GM19372 (cell line): ENCODE measurements around the gene BSCL2.
"Not testable (repeated sequence)": the region's sequence is repeated elsewhere in the genome, so short reads cannot be mapped to it uniquely, and the experiment has no call there.

ENCODE experiments used
- ATAC-seq: cut with Tn5 transposase; IDR thresholded peaks from one replicate; pipeline ENCODE4 v1.9.1; 2021; ENCODE audit warnings: mild to moderate bottlenecking, low read depth, moderate library complexity; ENCODE audit not compliant: unreplicated experiment

The BSCL2 gene

DNA sequence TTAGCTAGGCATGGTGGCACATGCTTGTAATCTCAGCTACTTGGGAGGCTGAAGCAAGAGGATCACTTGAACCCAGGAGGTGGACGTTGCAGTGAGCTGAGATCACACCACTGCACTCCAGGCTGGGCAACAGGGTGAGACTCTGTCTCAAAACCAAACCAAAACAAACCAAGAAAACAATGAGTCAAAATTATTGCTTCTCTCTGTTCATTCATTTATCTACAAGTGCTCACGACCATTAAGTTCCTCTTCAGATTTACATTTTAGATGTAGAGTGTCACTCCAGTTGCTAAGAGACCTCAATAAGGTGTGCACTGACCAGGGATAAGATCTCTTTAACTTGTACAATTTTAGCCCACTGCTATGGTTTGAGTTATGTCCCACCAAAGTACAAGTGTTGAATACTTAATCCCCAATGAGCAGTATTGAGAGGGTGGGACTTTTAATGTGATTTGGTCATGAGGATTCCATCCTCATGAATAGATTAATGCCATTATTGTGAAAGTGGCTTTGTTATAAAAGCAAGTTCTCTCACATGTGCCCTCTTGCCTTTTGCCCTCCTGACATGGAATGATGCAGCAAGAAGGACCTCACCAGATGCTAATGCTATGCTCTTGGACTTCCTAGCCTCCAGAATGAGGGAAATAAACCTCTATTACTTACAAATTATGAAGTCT, 12.2 kb upstream of the BSCL2 start:
- no peak for ATAC-seq

DNA sequence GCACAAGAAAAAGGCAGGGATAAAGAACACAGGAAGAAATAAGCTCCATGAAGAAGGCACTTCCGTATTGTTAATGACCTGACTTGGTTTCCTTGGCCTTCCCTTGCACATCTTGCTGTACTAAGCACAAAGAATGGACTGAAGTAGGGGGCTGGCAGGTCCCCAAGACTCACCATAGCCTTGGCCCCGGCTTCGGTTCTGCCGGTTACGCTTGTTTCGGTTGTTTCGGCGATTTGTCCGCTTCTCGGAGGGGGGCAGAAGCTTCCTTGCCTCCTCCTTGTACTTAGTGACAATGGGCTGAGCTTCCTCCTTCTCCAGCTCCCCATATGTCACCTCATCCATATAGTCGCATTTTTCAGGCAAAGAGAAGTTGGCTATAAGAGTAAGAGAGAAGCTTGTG, 9.6 kb upstream of the BSCL2 start:
- ATAC-seq = no peak

DNA sequence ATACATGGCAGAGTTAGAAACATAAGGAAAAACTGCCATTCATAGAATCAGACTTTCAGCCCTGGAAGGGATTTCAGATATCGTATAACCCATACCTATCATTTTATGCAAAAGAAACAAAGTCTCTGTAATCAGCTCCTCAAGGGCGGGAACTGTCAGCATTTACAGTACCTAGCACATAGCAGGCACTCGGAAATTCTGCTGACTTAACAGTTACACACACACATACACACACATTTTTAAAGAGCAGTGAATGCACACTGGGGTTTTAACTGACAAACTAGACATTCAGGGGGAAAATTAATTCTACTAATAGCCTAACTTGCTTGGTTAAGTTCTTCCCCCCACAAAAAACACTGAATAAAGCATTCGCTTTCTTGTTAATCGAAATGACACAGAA, 9.0 kb upstream of the BSCL2 start:
- ATAC-seq = no peak

DNA sequence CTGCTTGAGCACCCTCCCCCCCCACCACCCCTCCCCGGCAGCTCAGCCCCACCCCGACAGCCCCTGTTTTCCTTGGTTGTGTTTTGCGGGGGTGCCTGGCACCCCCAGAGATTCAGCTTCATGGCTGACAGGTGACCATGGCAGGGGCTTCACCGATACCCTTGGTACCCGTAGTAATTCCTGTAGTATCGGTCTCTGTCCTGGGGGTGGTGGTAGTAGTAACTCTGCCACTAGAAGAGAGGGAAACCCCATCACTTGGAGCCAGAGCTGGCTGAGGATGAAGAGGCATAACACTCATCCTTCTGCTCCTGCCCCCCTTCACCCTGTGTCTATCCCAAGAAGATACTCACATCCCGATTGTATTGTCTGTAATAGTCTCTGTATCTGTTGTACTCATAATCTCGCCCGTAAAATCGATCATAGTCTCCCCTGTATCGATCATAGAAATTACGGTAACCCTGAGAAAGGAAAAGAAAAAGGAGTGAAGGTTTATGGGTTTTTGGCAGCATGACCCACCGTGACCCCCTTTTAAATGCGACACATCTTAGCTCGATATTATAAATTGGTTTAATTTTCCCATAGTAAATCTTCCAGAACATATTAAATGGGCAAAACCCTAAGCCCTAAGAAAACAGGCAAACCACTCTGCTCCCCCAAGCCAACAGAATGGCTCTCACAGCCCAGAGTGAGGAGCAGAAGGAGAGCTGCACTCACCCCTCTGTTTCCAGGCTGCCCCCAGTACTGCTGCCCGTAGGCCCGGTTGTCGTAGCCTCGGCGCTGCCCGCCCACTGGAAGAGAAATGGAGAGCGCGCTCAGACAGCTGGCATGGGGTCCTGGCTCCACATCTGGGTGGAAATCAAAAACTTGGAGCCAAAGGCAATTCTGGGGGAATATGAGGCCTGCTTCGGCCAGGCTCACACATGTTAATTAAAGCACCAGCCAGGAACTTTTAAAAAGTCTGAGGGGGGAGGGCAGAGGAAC, 8.2 kb upstream of the BSCL2 start:
- no peak for ATAC-seq

DNA sequence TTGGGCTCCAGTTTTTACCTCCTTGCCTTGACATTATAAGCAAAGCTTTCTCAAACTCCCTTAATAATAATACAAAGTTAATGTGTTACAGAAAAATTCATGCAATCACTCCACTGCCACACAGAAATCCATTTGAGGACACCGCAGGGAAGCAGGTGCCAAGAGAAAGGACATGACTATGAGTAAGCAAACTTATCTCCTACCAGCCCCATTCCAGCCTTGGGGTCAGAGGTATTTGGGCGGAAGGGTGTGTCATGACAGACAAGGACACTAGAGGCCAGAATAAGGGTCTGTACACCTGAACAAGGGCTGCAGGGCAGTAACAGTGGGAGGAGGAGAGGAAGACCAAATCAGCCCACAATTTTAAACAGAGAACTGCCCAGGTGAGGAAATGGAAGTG, 6.1 kb upstream of the BSCL2 start:
- ATAC-seq = no peak

DNA sequence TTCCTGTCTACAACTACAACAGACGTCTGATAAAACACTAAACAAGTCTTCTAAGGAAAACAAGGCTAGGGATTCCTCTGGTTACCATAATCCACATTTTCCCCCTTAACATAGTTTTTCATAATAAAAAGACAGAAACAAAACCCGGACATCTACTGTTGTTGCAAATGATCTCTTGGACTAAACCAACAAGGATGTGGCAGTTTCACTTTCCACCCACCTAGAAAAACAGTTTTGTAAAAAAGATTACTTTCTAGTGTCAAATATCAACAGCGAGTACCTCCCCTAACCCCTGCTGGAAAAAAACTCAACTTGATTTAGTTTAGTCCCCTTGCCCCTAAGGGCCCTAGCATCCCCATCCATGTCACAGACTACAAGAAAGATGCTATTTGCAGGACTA, 5.6 kb upstream of the BSCL2 start:
- ATAC-seq = no peak

DNA sequence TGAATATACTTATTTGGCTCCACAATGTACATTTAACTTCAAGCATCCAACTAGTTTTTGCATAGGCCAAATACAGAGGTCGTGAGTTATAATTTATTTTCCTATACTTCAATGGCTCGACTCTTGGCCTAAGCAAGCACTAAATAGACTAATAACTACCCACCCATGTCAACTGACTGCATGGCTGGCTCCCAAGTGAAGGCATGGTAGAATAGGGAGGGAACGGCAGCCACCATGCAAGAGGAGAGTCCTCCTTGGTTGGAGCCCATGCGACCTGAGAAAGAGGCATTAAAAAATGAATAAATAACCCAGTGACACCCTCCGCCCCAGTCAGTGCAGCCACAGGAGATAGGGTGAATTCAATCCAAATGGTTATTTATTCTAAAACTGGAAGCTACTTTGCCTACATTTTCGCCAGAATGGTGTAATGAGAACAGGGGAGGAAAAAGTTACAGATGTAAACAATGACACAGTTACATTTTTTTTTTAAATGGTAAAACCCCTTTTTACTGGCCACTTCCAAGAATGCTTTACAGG, 5.1 kb upstream of the BSCL2 start:
- ATAC-seq = no peak

DNA sequence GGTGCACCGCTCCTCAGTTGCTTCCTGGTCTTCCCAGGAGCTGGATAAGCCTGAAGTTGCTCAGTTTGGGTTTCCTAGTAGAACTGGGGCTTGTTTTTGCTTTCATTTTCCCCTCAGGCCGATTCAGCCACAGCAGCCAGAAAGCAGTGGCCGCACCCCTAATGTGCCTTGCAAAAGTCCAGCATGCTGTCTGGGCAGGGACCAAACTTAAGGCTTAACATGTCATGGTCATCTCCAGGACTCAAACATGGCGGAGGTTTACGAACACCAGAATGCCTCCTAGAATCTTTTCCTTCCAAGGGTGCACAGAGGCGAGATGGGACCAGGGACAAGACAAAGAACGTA, 2.7 kb upstream of the BSCL2 start:
- ATAC-seq = no peak

DNA sequence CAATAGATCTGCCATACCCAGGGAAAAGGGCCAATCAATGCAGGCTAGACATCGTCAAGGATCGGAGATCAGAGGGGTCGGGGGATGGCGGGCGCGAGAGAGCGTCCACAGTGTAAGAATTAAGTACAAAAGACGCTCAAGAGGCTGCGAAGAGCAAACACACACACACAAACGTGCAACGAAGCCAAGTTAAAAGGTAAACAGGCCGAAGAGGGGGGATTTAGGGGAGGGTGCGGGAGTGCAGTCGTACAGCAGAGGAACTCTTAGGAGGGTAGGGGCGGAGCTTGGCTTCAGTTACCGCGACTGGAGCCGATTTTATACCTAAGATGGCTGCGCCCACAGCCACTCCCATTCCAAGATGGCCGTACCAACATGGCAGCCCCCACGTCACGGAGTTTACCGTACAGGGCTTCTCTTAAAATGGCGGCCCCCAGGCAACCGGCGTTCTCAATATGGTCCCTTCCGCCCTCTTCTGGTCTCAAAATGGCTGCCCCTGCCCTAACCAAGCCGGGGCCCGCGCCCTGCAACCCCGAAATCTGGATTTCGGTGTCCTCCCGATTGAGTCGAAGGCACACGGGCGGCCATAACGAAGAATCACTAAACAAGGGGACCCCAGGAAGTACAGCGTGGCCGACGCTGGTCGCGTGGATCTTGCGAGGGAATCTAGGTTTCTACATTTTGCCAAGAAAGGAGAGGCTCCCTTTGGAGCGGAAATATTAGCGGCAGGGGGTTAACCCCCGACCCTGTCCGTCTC, 2.2 kb upstream of the BSCL2 start:
- ATAC-seq = peak; percentile 73

DNA sequence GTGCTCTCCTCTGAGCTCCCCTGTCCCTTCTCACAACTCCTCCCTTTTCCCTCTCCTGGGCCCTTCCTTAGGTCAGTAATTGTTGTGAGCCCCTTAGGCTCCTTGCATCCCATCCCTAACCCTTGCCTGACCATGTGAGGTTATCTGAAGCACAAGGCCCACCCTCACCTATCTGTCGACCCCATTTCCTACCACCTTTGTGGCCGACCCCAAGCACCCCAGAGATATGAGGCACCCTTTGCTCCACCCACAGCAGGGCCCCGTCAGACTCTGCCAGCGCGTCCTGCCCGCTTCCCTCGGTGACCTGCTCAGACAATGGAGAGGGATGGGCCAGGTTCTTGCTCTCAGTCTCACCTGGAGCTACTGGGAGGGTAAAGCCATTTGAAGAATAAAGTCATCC, 1.6 kb upstream of the BSCL2 start:
- no peak for ATAC-seq

DNA sequence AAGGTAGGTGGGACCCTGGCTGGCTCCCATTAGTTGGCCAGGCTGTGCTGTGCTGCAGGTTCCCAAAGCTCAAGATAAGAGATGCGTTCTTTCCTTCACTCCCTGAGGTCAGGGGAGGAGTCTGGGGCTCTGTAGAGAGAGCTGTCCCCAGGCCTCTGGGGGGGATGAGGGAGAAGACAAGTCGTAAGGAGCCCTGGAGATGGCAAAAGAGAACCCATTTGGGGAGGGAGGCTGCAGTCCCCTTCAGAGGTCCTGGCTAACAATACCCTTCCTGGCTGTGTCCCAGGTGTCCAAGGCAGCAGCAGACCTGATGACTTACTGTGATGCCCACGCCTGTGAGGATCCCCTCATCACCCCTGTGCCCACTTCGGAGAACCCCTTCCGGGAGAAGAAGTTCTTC, 1.2 kb upstream of the BSCL2 start:
- no peak for ATAC-seq

DNA sequence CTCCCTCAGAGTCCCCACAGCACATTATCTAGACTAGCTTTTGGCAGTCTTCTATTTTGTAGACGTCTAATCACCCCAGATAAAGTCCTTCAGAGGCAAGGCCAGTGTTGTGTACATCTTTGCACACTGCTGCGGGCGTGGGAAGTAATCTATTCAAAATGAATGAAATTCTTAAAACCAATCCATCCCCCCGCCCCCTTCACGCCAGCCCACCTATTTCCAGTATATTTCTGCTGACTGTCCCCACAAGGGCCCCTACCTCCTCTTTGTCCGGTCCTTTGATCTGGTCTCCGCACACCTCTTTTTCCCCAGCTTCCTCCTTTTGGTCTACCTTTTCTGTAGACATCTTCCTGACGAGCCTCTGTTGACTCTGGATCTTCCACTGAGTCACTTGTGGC, 375 bp downstream of the BSCL2 start:
- ATAC-seq = no peak

DNA sequence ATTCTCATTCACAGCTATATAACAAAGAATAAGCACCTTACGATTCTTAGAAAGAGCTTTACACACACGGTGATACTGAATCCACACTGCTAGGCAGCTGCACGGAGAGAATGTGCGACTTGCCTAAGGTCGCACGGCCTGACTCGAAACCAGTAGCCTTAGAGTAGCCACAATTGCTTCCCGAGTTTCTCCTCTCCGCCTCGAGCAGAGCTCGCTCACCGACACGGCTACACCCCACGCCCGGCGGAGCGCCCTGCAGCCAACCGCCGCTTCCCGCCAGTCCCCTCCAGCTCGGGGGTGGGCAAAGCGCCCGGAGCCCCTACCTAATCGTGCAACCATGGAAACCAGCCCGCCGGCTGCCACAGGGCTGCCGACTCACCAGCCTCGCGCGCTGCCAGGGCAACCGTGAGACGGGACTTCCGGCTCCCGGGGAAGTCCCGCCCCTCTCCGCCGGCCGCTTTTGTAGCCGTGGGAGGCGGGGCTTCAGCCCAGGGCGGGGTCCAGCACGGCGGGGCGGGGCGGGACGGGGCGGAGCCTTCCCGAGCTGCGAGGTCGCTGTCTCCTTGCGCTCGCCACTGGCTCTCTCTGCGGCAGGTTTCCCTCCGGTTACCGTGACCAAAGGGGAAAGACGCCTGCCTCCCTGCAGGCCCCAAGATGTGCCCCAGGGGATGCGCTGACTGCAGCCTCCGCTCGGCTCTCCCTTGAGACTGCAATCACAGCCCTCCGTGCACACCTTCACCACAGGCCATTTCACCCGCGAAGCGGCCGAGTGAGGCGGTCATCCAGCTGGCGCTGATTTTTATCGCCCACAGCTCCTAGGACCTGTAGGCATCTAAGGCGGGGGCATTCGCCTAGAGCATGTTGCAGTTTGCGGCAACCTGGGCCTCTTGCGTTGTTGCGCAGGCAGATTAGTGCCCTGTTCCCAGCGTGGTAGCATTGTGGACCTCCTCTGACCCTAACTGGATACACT, 1.1 kb downstream of the BSCL2 start:
- ATAC-seq = no peak

DNA sequence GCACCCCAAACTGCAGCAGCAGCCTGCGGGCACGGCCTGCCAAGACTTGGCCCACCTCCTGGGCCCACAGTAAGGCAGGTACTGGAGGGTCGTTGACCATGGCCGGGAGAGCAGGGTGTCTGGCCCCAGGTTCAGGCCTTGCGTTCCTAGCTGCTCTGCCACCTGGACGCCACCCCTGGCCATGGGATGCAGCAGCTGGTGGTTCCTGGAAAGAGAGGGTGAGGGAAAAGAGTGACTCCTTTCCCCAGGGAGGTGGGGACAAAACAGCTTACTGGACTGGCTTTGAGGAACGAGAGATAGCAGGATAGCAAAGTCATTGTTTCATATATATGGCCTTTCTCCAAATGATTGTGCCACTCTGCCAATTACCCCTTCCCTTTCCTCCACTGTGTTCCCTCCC, 1.8 kb downstream of the BSCL2 start:
- ATAC-seq = no peak

DNA sequence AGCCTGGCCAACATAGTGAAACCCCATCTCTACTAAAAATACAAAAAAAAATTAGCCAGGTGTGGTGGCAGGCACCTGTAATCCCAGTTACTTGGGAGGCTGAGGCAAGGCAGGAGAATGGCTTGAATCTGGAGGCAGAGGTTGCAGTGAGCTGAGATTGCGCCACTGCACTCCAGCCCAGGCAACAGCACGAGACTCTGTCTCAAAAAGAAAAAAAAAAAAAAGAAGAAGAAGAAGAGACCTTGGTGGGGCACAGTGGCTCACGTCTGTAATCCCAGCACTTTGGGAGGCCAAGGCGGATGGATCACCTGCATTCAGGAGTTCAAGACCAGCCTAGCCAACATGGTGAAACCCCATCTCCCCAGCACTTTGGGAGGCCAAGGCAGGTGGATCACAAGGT, 3.3 kb downstream of the BSCL2 start:
- not testable (repeated sequence) for ATAC-seq

DNA sequence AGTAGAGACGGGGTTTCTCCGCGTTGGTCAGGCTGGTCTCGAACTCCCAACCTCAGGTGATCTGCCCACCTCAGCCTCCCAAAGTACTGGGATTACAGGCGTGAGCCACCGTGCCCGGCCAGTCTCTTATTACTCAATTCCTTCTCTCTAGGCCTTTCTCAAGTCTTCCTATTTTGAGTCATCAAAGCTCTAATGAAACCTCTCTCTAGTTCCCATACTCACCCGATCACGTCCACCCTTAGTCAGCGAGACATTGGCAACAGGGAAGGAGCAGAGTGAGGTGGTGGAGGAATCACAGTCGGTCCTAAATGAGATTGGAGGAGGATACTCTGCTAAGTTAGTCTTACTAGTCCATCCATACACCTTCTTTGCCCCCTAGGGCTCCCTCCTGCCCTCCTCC, 5.0 kb downstream of the BSCL2 start:
- ATAC-seq = no peak

DNA sequence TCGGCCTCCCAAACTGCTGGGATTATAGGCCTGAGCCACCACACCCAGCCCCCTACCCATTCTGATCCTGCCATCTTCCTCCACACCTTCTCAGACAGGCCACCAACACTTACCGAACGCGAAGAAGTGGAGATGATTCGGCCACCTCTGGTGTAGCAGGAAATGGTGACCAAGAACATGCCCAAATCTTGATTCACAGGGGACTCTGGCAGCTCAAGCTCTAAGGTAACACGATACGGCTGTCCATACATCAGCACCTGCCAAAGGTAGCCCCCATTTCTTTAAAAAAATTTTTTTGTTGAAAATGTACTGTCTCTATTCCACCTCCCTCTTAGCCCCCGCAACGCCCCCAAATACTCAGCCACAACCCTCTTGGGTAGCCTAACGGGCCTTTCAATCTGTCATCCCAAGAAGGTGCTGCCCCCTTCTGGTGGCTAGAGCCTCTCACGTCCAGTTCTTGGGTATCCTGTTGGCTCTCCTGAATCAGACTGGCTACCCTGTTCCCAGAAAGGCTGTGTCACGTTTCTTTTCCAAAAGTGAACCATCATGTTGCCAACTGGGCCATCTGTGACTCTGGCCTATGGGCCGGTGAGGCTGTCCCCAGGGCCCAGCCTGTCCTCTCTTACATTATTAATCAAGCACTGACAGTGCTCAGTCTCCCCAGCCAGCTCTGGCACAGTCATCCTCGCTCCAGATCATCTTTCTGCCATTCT, 12.6 kb downstream of the BSCL2 start:
- ATAC-seq = no peak

DNA sequence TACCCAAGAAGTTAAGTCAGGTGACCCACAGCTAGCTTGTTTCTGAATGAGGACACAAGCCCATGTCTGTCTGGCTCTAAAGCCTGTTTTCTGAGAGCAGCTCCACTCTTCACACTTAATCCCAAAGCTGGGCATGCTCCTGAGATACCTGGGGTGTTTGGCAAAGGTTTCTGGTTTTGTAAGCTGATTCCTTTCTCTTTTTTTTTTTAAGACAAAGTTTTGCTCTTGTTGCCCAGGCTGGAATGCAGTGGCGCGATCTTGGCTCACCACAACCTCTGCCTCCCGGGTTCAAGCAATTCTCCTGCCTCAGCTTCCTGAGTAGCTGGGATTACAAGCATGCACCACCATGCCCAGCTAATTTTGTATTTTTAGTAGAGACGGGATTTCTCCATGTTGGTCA, 13.6 kb downstream of the BSCL2 start:
- not testable (repeated sequence) for ATAC-seq

DNA sequence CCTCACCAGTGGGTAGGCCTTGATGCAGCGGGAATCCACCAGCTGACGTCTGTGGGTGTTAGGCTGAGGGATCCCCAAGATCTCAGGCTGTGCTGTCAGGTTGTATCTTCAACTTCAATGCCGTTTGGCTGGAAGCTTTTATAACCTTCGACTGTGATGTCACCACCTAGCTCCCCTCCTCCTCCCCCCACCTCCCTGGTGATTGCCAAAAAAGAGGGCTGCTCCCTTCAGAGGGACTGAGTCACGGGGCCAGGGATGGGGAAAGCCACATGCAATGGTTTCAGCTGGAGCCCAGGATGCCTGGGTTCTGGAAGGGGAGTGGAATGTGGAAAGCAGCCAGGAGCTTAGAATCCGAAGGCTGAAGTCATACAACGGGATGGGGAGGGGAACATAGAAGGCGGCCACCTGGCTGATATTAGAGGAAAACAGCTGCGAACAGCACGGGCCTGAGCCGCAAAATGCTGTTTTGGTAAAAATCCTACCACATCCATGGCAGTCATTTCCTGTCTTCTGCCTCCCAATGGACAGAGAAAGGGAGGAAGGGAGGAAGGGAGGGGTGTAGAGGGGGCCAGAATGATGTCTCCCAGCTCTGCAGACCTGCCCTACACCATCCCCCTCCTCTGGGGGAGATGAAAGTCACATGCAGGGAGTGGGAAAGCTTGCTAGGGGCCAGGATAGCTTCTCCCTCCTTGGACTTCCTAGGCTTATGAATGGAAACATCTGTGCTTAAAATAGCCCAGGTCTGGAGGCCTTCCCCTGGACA, 17.6 kb downstream of the BSCL2 start, which contains the start of gene LRRN4CL:
LRRN4CL (minus strand) TSS at position 110 of the 763 bp plus-strand sequence. CDS start 1,022 bp downstream, outside the sequence.
- ATAC-seq = no peak
